Transverse colon (tissue), 4 donors: ENCODE measurements around the gene SLC44A4.

Source experiments
- EP300 ChIP-seq: sonication (generic); formaldehyde crosslinking; IDR thresholded peaks from one replicate; pipeline ENCODE4 v1.6.1; 2017; ENCODE audit warnings: antibody characterized with exemption, low read depth
- POLR2AphosphoS5 ChIP-seq, 3 donors: sonication (generic); formaldehyde crosslinking; IDR thresholded peaks; one replicate each; pipeline ENCODE4 v1.6.1; 2016; ENCODE audit warnings: antibody characterized with exemption in 3 of 3
- TF ChIP-seq, protein P1 (sequence below), 5 experiments: fragments of 200-600 bp in 3 of 5; fragments of 450-650 bp in 2 of 5; sonication (generic) in 3 of 5; IDR thresholded peaks; 1 replicate in 2 of 5; 2 replicates in 3 of 5; pipeline ENCODE4 v1.5.1; 2016 to 2017; ENCODE audit warnings: antibody characterized with exemption in 5 of 5, inconsistent platforms in 3 of 5, mild to moderate bottlenecking in 2 of 5, moderate library complexity in 1 of 5

GRCh38 chr6:31861150-31861549 is 17.6 kb downstream of the SLC44A4 start:
- TF ChIP-seq, protein P1, sequence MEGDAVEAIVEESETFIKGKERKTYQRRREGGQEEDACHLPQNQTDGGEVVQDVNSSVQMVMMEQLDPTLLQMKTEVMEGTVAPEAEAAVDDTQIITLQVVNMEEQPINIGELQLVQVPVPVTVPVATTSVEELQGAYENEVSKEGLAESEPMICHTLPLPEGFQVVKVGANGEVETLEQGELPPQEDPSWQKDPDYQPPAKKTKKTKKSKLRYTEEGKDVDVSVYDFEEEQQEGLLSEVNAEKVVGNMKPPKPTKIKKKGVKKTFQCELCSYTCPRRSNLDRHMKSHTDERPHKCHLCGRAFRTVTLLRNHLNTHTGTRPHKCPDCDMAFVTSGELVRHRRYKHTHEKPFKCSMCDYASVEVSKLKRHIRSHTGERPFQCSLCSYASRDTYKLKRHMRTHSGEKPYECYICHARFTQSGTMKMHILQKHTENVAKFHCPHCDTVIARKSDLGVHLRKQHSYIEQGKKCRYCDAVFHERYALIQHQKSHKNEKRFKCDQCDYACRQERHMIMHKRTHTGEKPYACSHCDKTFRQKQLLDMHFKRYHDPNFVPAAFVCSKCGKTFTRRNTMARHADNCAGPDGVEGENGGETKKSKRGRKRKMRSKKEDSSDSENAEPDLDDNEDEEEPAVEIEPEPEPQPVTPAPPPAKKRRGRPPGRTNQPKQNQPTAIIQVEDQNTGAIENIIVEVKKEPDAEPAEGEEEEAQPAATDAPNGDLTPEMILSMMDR (IDR thresholded peaks at IDR 0.05) = no peak
- no peak for TF ChIP-seq EP300
- no peak for TF ChIP-seq POLR2AphosphoS5 (IDR thresholded peaks at IDR 0.05)
